ENCODE results near the gene RNF225.
"Not testable (repeated sequence)": the region's sequence is repeated elsewhere in the genome, so short reads cannot be mapped to it uniquely, and the experiment has no call there.

RNF225 gene

DNA sequence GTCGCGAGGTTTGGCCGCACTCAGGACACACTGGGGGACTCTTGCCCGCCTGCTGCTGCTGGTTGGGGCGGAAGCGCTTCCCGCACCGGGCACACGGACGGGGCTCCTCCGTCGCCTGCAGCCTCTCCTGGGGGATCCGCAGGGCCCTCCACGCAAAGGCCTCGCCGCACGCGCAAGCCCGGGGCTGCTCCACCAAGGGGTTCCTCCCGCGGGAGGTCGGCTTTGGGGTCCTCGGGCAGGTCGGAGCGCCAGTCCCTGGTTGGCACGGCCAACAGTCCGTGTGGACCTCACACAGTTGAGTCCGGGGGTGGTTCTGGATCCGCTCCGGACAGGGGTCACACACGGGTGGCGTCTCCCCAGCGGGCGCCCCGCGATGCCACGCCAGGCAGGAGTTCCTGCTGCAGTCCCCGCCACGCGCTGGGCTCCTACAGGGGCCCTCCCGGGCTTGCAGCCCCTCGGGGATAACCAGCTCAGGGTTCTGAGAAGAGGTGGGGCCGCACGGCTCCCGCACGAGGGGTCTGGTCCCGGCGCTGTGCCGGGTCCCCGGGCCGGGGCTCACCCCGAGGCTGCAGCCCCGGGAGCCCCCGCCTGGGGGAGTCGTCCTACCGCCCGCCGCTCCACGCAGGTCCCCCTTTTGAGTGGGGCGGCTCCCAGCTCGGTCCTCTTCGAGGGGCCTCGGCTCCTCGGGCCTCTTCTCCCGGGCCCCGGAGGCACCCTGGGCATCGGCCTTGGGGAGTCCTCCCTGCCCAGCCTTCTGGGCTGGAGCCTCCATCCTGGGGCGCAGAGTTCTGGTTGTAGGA lies 26.7 kb upstream of the RNF225 start:
- no peak overlapping the region for H3K4me3 Mint-ChIP-seq
- ATAC-seq (replicated peaks; ENCODE audit: extremely low read depth, poor library complexity, severe bottlenecking) (no peak), DNase-seq (ENCODE audit: low spot score in 2 of 2) (no peak)
- H3K9me3 Mint-ChIP-seq: no peaks in the 10 kb centered on the region
- no peaks in the 10 kb centered on the region for H3K27me3 Mint-ChIP-seq
- no peak overlapping the region for H3K27ac Mint-ChIP-seq (ENCODE audit: low read depth)
- no peaks in the 10 kb centered on the region for H3K4me1 Mint-ChIP-seq
- H3K36me3 Mint-ChIP-seq (ENCODE audit: insufficient read depth): peaks cover 6% of the 10 kb centered on the region

DNA sequence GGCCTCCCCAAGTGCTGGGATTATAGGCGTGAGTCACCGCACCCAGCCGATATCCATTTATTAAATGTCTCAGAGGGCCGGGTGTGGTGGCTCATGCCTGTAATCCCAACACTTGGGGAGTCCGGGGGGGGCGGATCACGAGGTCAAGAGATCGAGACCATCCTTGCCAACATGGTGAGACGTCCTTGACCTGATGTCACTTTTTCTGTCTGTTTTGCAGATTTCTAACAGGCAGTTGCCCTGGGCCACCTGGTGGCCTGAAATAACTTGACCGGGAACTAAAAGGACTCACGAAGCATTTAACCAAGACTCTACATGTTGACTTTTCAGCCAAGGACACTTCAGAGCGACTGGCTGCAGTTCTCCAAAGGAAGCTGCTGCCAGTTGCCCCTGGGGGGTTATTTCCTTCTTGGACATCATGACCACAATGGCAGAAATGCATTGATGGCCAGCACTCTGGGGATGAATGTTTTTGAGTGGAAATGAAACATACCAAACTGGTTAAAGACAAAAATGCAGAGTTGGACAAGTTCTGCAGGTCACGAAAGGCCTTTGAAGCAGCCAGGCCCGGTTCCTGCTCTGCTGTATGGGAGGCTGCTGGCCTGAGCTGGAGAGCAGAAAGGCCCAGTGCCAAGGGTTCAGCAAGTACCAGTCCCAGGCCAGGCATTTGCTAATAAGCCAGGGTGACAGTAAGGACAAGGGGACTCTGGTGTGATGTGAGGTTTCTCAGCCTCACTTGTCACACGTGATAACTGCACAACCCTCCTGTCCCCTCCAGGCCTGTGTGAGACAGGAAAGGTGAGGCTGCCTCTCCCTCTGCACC lies 22.9 kb upstream of the RNF225 start:
- Mint-ChIP-seq H3K4me3 (no peak overlapping the region), H3K9me3 (no peaks in the 10 kb centered on the region), H3K4me1 (no peaks in the 10 kb centered on the region), H3K27me3 (no peaks in the 10 kb centered on the region), H3K36me3 (ENCODE audit: insufficient read depth) (no peaks in the 10 kb centered on the region), H3K27ac (ENCODE audit: low read depth) (no peak overlapping the region)
- DNase-seq (ENCODE audit: low spot score in 2 of 2): no peak
- no peak for ATAC-seq (replicated peaks; ENCODE audit: extremely low read depth, poor library complexity, severe bottlenecking)

DNA sequence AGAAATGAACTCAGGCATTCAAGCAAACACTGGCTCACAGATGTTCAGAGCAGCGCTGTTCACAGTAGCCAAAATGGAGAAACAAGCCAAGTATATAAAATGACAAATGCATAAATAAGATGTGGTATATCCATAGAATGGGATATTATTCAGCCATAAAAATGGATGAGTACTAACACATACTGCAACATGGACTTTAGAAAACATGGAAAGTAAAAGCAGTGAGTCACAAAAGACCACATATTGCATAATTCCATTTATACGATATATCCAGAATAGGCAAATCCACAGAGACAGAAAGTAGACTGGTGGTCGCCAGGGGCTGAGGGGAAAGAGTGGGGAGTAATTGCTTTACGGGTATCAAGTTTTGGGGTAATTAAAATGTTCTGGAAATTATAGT lies 21.3 kb upstream of the RNF225 start:
- no peaks in the 10 kb centered on the region for H3K36me3 Mint-ChIP-seq (ENCODE audit: insufficient read depth)
- H3K9me3 Mint-ChIP-seq: no peaks in the 10 kb centered on the region
- no peaks in the 10 kb centered on the region for H3K27me3 Mint-ChIP-seq
- H3K4me3 Mint-ChIP-seq: no peak overlapping the region
- H3K27ac Mint-ChIP-seq (ENCODE audit: low read depth): no peak overlapping the region
- DNase-seq (ENCODE audit: low spot score in 2 of 2) (no peak), ATAC-seq (replicated peaks; ENCODE audit: extremely low read depth, poor library complexity, severe bottlenecking) (no peak)
- peaks cover 4% of the 10 kb centered on the region for H3K4me1 Mint-ChIP-seq

DNA sequence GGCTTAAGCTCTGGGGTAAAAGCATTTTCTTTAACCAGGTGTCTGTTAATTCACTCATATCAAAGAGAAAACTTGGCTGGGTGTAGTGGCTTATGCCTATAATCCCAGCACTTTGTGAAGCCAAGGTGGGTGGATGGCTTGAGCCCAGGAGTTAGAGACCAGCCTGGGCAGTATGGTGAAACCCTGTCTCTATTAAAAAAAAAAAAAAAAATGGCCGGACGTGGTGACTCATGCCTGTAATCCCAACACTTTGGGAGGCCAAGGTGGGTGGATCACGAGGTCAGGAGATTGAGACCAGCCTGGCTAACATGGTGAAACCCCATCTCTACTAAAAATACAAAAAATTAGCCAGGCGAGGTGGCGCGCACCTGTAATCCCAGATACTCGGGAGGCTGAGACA lies 18.7 kb upstream of the RNF225 start:
- DNase-seq (ENCODE audit: low spot score in 2 of 2); H3K27ac Mint-ChIP-seq (ENCODE audit: low read depth); H3K9me3 Mint-ChIP-seq; H3K27me3 Mint-ChIP-seq; H3K4me3 Mint-ChIP-seq; ATAC-seq (replicated peaks; ENCODE audit: extremely low read depth, poor library complexity, severe bottlenecking): not testable (repeated sequence)
- Mint-ChIP-seq H3K4me1 (peaks cover 22% of the 10 kb centered on the region), H3K36me3 (ENCODE audit: insufficient read depth) (peaks cover 11% of the 10 kb centered on the region)

- H3K4me1 Mint-ChIP-seq: peaks cover 28% of the 10 kb centered on the region
- ATAC-seq (replicated peaks; ENCODE audit: extremely low read depth, poor library complexity, severe bottlenecking) (no peak), DNase-seq (ENCODE audit: low spot score in 2 of 2) (no peak)
- peak overlapping the region; percentile 94 for H3K27ac Mint-ChIP-seq (ENCODE audit: low read depth)
- H3K9me3 Mint-ChIP-seq: no peaks in the 10 kb centered on the region
- H3K27me3 Mint-ChIP-seq: no peaks in the 10 kb centered on the region
- H3K36me3 Mint-ChIP-seq (ENCODE audit: insufficient read depth): peaks cover 17% of the 10 kb centered on the region
- H3K4me3 Mint-ChIP-seq: peak overlapping the region; percentile 88
Observed at GRCh38 chr19:58379246-58379645, 16.2 kb upstream of the RNF225 start.

DNA sequence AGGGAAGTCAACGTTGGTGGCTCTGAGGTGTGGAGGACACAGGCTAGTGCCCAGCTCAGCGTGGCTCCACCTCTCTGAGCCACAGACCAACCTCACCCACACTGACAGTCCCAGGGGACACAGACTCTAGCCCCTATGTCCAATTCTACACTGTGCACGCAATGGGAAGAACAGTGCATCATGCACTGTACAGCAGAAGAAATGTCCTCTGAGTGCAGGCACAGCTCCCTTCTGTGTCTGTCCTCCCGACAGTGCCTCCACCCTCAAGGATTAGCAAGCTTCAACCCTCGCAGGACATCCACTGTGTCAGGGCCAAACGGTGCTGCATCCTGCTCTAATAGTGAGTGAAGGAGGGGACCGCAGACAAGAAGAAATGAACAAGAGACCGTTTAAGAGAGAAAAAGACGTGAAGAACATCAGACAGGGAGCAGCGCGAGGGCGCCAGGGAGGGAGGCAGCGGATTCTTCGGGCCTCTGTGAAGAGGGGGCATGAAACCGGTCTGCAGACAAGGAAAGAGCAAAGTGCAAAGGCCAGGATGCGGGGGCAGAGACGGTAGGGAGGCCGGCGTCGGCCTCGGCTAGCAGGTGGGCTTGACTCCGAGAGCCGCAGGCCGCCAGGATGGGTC lies 15.3 kb upstream of the RNF225 start:
- H3K27ac Mint-ChIP-seq (ENCODE audit: low read depth): peak overlapping the region; percentile 94

DNA sequence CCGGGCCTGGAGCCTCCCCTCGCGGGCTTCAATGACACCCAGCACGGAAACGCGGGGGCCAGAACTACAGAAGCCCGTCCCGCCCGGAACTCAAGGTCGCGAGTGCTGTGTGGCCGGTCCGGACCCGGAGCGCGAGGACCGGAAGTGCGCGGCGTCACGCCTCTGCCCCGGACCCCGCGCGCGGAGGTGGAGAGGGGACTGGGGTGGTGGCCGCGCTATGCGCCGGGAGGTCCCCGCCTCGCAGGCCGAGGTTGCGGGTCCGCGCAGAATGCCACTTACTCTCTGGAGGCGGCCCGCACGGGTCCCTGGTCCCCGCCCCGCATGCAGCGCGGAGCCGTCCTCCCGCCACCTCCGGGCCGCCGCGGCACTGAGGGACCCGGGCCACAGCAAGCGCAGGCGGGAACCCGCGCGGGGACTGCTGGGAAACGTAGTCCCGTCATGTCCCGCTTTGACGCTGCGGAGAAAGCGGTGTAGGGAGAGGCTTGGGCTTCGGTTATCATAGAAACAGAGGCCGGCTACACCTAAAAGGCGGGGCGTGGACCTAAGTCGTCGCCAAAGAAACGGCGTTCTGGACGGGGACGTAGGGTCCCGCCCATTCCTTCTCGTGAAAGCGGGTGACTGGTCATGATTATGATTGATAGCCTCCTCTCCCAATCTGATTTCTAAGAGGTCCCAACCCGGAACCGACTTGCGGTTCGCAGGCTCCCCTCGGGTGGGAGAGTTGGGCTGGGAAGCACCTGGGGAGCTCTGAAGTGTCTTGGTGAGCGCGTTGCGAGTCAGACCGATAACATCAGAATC lies 14.6 kb upstream of the RNF225 start, which contains the start of gene ZNF837:
ZNF837 (minus strand) TSS at position 369 of the 798 bp plus-strand sequence. CDS start 11,698 bp downstream, outside the sequence.
- DNase-seq (ENCODE audit: low spot score in 2 of 2): peak; percentile 93 to 98
- Mint-ChIP-seq H3K36me3 (ENCODE audit: insufficient read depth) (peaks cover 22% of the 10 kb centered on the region), H3K9me3 (no peaks in the 10 kb centered on the region), H3K27me3 (no peaks in the 10 kb centered on the region), H3K27ac (ENCODE audit: low read depth) (peak within 1 kb of the TSS; percentile 94), H3K4me3 (peak within 1 kb of the TSS; percentile 88), H3K4me1 (peaks cover 32% of the 10 kb centered on the region)
- ATAC-seq (replicated peaks; ENCODE audit: extremely low read depth, poor library complexity, severe bottlenecking): peak; percentile 84

More for the DNA sequence above, 15.3 kb upstream of the RNF225 start:
- no peaks in the 10 kb centered on the region for H3K9me3 Mint-ChIP-seq
- no peaks in the 10 kb centered on the region for H3K27me3 Mint-ChIP-seq
- DNase-seq (ENCODE audit: low spot score in 2 of 2) (no peak), ATAC-seq (replicated peaks; ENCODE audit: extremely low read depth, poor library complexity, severe bottlenecking) (no peak)
- H3K4me3 Mint-ChIP-seq: peak overlapping the region; percentile 88
- H3K4me1 Mint-ChIP-seq: peaks cover 28% of the 10 kb centered on the region
- peaks cover 17% of the 10 kb centered on the region for H3K36me3 Mint-ChIP-seq (ENCODE audit: insufficient read depth)

DNA sequence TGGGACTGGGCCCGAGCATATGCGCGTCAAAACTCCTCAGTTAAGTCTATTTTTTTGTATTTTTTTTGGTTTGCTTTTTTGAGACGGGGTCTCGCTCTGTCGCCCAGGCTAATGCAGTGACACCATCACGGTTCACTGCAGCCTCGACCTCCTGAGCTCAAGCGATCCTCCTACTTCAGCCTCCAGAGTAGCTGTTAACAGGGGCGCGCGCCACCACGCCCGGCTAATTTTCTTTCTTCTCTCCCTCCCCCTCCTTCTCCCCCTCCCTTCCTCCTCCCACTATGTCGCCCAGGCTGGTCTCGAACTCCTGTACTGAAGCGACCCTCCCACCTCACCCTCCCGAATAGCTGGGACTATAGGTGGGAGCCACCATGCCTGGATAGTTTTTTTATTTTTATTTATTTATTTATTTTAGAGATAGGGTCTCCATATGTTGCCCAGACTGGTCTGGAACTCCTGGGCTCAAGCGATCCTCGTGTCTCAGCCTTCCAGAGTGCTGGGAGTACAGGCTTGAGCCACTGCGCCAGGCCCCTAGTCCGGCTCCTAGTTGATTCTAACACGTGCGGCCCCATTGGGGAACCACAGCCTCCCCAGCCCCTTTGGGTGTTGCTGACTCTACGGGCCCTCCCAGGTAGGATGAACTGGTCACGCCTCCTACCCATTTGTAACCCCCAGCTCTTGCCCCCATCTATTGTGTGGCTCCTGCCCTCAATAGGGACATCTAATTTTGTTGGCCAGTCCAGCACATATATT lies 13.8 kb upstream of the RNF225 start:
- H3K36me3 Mint-ChIP-seq (ENCODE audit: insufficient read depth): peaks cover 29% of the 10 kb centered on the region

DNA sequence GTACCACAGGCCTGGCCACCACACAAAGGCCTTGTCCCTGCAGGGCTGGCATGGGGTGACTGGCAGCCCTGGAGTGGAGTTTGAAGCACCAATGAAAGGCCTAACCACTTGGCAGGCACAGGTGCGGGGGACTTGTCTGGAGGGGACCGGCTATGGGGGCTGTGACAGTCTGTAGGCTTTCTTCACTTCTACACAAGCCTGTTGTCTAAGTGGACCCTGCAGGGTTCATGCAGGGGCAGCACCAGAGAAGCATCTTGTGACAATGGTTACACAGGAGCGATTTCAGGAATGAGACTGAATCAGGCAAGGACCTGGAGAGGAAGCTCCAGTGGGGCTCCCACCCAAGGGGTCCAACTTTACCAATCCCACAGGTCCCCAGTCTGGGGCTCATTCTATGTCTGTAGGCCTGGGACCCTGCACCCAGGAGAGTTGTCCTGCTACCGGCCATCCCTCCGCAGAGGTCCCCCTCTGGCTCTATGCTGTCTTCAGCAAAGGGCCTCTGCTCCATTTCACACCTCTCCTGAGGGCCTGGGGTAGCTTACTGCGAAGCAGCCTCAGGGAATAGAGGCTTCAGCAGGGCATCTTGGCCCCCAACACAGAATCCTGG lies 12.4 kb upstream of the RNF225 start:
- no peak for DNase-seq (ENCODE audit: low spot score in 2 of 2)
- Mint-ChIP-seq H3K27me3 (no peaks in the 10 kb centered on the region), H3K36me3 (ENCODE audit: insufficient read depth) (peaks cover 44% of the 10 kb centered on the region), H3K27ac (ENCODE audit: low read depth) (peak overlapping the region; percentile 94), H3K4me3 (peak overlapping the region; percentile 88), H3K4me1 (peaks cover 42% of the 10 kb centered on the region), H3K9me3 (no peaks in the 10 kb centered on the region)
- no peak for ATAC-seq (replicated peaks; ENCODE audit: extremely low read depth, poor library complexity, severe bottlenecking)

More for the DNA sequence above, 13.8 kb upstream of the RNF225 start:
- H3K9me3 Mint-ChIP-seq: no peaks in the 10 kb centered on the region
- no peak for ATAC-seq (replicated peaks; ENCODE audit: extremely low read depth, poor library complexity, severe bottlenecking)
- peaks cover 32% of the 10 kb centered on the region for H3K4me1 Mint-ChIP-seq
- peak overlapping the region; percentile 94 for H3K27ac Mint-ChIP-seq (ENCODE audit: low read depth)
- peak overlapping the region; percentile 88 for H3K4me3 Mint-ChIP-seq
- H3K27me3 Mint-ChIP-seq: no peaks in the 10 kb centered on the region
- DNase-seq (ENCODE audit: low spot score in 2 of 2): no peak

DNA sequence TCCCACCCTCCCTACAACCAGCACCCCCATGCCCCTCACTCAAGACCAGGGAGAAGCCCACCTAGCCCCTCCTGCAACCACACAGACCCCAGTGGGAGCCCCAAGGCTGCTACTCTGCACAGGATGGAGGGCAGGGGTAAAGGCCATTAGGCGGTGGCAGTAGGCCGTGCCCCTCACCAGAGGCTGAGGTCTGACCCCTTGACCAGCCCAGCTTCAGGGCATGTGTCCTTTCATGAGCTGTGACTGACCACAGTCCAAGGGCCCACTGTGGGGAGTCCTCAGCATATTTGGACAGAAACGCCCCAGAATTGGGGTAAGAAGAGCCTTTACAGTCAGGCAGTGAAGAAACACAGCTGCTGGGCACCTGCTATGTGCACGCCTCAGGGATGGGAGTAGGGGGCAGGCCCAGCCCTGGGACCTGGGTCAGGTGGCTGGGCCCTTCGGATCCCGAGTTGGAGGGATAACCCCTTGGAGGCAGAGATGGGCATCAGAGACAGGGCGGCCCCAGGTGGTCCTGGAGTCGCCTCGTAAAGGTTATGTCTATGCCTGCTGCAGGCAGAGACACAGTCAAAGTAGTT lies 10.1 kb upstream of the RNF225 start:
- Mint-ChIP-seq H3K4me1 (peaks cover 28% of the 10 kb centered on the region), H3K36me3 (ENCODE audit: insufficient read depth) (peaks cover 54% of the 10 kb centered on the region), H3K4me3 (peak overlapping the region; percentile 89), H3K27ac (ENCODE audit: low read depth) (peak overlapping the region; percentile 98), H3K9me3 (no peaks in the 10 kb centered on the region), H3K27me3 (no peaks in the 10 kb centered on the region)
- DNase-seq (ENCODE audit: low spot score in 2 of 2) (no peak), ATAC-seq (replicated peaks; ENCODE audit: extremely low read depth, poor library complexity, severe bottlenecking) (no peak)
